Stimulated activated CD4-positive, alpha-beta T cell treated with anti-CD3 and anti-CD28 coated beads, TNF-alpha, amount 100 ng/mL, for 48 hours (primary cell): Measurements from ENCODE around the gene DRC7.

Experiments
- DNase-seq, 3 donors: peaks; one replicate each; pipeline ENCODE4 v3.0.0-alpha.2; 2020; ENCODE audit warnings: low read depth in 3 of 3

DRC7 gene

GRCh38 chr16:57694725-57695679 lies at the start of gene DRC7:
Gene DRC7, plus strand, starts transcription at chr16:57694806. Its CDS starts 3,144 bp downstream, at chr16:57697950.
- no peak for DNase-seq

GRCh38 chr16:57645169-57645568 lies 49.4 kb upstream of the DRC7 start:
- no peak for DNase-seq

DNA sequence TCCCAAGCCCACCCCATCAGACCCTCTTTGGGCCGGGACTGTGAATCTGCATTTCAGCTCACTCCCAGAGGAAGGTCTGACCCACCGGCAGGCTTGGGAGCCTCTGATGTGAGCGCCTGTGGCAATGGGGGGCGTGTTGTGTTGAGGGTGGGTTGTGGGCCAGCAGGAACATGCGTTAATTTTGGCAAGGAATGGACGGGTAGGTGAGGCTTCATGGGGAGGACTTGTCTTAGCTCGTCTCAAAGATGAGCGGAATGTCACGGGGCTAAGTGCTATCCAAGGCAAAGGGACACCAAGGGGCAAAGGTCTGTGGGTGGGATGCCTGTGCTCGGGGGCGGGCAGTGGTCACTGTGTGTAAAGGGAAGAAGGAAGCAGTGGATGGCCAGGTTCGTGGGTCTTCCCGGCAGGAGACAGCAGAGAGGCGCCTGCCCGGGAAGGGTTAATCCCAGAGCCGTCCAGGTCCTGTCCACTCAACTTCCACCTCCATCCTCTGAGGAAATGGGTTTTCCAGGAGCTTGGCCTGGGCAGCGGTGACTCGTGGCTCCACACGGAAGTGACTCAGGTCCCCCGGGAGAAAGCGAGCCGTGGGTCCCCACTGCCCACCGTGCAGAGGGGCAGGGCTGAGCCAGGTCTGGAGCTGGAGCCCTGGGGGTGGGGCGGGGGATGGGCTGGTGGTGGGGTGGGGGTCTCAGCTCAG lies 48.8 kb upstream of the DRC7 start:
- DNase-seq, result no peak

GRCh38 chr16:57646388-57647039 lies 48.1 kb upstream of the DRC7 start:
- DNase-seq, result no peak

DNA sequence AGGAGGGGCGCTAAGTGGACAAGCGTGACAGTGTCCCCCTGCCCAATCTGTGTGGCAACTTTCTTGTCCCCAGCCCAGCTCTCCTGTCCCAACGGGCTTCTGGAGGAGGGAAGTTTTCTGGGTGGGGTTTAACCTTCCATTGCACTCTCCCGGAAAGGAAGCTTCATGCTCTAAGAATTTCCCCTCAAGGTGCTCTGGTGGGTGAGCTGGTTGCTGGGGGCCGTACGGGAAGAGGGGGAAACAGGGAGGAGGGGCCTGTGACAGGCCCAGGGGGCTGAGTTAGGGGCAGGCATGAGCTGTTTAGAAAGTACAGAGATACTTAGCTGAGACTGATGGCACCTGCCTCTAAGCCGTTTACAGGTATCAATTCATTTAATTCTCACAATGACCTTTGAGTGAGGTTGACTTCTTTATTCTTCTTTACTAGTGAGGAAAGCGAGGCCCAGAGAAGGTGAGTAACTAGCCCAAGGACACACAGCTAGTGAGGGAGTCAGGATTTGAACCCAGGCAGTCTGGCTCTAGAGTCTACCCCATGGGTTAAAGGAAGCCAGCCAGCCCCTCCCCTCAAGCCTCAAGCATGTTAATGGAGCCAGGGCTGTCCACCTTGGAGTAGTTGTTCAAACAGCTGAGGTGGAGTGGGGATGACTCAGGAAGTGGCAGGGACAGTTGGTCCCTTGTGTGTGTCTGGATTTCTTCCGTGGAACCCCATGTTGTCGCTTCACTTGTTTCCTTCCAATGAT lies 47.3 kb upstream of the DRC7 start:
- DNase-seq, result no peak

DNA sequence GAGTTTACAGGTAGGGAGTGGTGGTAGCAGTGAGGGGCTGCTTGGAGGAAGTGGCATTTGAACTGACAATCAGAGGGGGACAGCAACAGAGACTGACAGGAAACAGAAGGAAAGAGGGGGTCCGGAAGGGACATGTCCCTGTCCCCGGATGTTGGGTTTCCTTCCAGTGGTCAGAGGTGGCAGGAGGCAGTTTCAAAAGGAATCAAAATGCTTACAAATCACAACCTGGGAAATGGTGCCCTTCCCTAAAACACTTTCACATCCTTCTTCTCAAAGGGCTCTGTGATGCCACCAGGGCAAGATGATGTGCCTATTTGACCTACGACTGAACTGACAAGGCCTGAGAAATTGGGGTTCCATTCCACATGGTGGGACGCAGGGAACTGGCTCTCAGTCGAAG lies 46.5 kb upstream of the DRC7 start:
- DNase-seq, result no peak

DNA sequence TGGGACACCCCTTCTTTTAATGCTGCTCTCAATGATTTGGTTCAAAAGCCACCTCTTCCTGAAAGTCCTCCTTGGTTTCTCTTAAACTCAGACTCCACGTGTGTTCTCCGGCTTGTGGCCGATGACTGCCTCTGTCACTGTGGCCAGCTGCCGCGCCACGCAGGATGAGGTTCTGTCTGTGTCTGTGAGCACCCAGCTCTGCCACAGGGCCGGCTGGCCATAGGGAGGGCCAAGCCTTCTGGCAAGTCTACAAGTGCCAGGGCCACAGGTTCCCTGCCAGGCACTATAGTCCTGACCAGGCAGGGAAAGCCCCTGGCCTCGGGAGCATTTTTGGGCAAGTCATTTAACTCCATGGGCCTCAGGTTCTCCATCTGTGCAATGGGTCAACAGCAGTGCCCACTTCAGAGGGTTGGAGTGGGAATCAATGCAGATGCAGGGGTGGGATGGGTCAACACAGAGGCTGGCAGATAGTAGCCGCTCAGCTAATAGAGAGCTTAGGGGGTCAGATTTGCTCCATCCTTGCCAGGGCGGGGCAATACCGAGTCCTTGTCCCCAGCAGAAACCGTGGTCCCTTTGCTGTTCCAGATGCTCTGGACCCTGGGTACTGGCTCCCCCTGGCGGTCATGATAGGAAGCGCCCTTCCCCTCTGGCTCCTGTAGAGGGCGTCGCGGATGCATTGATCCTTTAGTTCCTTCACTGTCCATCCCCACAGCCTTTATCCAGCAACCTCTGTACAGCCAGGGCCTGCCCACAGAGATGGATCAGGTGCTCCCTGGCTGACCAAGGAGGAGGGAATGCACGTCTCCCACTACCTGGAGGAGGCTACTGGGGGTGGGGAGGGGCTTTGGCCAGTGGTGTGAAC lies 45.8 kb upstream of the DRC7 start:
- DNase-seq, result peak; percentile 76 to 83 (median 78)

DNA sequence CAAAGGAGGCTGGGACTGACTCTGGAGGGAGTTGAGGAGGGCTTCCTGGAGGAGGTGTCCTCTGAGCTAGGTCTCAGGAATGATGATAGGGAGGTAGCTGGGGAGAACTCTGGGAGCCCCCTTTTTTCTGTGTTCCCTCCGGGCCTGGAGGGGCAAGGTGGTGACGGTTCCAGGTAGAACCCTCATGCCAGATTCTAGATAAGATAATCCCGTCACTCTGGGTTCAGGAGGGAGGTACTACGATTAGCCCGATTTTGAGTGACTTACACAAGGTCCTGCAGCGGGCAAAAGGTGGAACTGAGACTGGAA lies 45.2 kb upstream of the DRC7 start:
- no peak for DNase-seq

DNA sequence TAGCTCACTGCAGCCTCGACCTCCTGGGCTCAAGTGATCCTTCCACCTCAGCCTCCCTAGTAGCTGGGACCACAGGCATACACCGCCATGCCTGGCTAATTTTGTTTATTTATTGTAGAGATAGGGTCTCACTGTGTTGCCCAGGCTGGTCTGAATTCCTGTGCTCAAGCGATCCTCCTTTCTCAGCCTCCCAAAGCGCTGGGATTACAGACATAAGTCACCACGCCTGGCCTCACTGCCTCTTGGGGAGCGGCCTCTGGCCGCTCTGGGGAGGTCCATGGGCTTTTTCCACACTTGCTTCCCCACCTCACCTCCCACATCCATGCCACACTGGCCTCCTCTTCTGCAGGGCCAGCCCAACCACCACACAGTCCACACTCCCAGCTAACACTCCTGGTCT lies 44.8 kb upstream of the DRC7 start:
- DNase-seq, result no peak

- no peak for DNase-seq
These were observed 43.0 kb upstream of the DRC7 start for GRCh38 chr16:57651344-57652333.

- no peak for DNase-seq
These were observed 41.7 kb upstream of the DRC7 start for GRCh38 chr16:57652695-57653471.

GRCh38 chr16:57653936-57654335 lies 40.7 kb upstream of the DRC7 start:
- no peak for DNase-seq

GRCh38 chr16:57656342-57656955 lies 38.2 kb upstream of the DRC7 start:
- DNase-seq, result no peak

DNA sequence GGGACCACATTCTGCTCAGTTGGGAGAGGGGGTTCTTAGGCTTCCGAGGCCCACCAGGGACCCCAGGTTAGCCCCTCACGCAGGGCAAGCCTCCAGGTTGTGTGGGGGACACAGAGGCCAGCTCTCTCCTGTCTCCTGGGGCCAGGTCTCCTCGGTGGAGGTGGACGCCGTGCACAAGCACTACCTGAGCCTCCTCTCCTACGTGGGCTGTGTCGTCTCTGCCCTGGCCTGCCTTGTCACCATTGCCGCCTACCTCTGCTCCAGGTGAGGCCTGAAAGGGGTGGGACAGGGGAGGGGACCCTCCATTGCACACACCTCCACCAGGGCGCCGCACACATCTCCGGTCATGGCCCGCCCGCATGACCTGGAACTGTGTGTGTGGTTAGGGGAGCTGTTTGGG lies 37.4 kb upstream of the DRC7 start:
- no peak for DNase-seq

DNA sequence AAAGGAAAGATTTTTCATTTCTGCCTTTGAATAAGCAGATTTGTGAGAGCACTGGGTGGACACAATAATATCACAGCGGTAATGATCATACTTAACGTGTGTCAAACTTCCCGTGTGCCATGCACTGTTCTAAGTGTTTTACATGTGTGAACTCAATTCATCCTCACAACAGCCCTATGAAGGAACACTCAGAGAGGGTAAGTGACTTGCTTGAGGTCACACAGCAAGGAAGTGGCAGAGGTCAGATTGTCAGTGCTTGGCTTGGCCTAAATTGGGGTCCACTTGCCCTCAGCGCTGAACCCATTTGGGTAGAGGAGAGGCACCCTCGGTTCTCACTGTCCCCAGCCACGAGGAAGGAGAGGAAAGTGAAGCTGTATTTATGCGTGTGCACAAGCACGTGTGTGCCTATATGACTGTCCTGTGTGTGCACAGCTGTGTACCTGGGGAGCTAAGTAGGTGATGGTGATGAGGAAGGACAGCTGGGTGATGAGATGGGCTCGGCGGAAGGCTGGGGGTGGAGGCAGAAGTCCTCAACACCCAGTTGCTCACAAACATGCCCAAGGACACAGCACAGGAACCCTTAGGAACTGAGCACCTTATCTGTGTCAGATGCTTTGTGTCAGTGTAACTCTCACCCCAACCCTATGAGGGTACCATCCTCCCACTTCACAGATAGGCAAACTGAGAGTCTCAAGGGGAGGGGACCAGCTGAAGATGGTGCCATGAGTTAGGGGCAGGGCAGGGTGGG lies 36.3 kb upstream of the DRC7 start:
- no peak for DNase-seq

GRCh38 chr16:57658878-57659674 lies 35.5 kb upstream of the DRC7 start:
- DNase-seq, result no peak
